Stimulated activated CD4-positive, alpha-beta T cell treated with anti-CD3 and anti-CD28 coated beads, Interleukin-4, amount 100 ng/mL, for 48 hours (primary cell): ENCODE measurements around the gene EXOC7.

Experiments used
- DNase-seq, 2 donors: peaks; one replicate each; pipeline ENCODE4 v3.0.0-alpha.2; 2020; ENCODE audit warnings: low read depth in 2 of 2

The EXOC7 gene

GRCh38 chr17:76122431-76123190 lies 19.0 kb upstream of the EXOC7 start:
- DNase-seq = no peak

DNA sequence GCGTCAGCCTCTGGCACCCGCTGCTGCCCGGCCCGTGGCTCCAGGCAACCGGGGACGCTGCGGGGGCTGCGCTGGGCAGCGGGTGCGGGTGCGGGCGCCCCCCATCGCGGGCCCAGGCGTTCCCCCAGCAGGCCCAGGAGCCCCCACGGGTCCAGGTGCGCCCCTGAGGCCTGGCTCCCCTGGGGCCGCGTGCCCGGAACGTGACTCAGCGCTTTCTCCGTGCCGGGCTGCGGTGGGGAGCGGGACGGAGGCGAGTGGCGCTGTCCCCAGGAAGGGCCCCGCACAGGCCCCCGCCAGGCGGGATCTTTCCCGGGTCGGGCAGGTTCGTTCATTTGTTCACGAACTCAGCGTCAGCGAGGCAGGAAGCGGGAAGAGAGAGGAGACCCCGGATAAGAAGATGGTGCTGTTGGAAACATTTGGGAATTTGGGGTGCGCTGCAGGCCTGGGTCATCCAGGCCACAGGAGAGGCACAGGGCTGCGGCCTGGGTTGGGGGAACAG lies 18.4 kb upstream of the EXOC7 start:
- DNase-seq = no peak

DNA sequence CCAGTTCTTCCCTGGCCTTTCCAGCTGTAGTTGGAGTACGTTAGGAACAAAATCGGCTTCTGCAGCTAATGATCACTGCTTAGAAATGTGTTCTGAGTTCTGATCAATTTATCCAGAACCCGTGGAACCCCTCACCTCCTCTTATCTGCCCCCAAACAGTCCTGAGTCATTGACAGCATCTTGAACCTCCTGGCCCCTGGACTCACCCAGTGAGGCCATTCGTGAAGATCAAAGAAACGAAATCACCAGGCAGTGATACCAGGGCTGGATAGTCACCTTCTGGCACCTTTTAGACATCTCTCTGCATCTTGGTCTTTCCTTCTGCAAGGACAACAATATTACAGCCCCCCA lies 17.0 kb upstream of the EXOC7 start:
- DNase-seq = no peak

DNA sequence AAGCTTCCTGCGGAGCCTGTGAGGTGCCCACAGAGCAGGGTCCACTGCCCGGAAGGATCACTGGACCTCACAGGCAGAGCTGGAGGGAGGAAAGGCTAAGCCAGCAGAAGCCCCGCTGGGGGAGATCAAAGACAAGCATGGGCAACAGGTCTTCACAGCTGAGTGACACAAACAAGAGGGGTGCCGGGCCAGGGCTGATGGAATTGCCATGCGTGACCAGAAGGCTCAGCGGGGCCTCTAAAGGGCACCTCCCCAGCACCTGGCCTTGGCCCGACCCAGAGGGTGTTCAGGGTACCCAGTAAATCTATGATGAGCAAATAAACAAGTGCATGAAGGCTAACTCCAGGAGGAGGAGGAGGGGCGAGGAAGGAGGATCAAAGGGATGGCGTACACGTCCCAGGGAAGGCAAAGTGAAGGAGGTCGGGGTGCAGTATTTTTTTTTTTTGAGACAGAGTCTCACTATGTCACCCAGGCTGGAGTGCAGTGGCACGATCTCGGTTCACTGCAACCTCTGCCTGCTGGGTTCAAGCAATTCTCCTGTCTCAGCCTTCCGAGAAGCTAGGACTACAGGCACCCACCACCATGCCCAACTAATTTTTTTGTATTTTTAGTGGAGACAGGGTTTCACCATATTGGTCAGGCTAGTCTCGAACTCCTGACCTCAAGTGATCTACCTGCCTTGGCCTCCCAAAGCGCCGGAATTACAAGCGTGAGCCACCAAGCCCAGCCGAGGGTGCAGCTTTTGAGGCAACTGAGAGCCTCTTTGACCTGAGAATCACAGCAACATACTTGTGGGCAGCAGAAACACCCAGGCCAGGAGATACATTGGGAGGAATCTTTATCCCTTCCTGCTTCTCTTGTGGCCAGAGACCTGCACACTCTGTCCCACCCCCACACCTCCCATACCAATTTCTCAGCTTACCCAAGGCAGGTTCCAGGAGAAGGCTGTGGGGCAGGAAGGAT lies 16.1 kb upstream of the EXOC7 start:
- no peak for DNase-seq

GRCh38 chr17:76115138-76115754 lies 11.7 kb upstream of the EXOC7 start:
- no peak for DNase-seq

DNA sequence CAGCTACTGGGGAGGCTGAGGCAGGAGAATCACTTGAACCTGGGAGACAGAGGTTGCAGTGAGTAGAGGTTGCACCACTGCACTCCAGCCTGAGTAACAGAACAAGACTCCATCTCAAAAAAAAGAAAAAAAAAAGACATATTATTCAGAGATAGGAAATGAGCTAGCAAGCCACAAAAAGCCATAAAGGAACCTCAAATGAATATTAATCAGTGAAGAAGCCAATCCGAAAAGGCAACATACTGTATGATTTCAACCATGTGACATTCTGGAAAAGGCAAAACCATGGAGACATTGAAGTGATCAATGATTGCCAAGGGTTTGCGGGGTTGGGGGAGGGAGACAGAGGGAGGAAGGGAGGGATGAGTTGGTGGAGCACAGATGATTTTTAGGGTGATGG lies 8.4 kb upstream of the EXOC7 start:
- no peak for DNase-seq

DNA sequence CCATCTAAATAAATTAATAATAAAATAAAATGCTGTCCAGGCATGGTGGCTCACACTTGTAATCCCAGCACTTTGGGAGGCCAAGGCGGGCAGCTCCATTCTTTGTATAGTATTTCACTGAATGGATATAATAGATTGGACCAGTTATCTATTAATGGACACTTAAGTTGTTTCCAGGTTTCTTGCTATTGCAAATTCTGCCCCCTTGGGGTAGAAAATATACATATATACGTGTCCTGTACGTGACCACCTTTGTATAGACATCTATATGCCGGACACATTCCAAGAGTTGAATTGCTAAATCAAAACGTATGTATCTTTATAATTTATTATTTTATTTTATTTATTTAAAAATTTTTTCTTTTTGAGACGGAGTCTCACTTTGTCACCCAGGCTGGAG lies 3.9 kb upstream of the EXOC7 start:
- no peak for DNase-seq

- DNase-seq = no peak
Measured at GRCh38 chr17:76106703-76107102, 3.1 kb upstream of the EXOC7 start.

GRCh38 chr17:76104896-76105231 lies 1.3 kb upstream of the EXOC7 start:
- DNase-seq = no peak

DNA sequence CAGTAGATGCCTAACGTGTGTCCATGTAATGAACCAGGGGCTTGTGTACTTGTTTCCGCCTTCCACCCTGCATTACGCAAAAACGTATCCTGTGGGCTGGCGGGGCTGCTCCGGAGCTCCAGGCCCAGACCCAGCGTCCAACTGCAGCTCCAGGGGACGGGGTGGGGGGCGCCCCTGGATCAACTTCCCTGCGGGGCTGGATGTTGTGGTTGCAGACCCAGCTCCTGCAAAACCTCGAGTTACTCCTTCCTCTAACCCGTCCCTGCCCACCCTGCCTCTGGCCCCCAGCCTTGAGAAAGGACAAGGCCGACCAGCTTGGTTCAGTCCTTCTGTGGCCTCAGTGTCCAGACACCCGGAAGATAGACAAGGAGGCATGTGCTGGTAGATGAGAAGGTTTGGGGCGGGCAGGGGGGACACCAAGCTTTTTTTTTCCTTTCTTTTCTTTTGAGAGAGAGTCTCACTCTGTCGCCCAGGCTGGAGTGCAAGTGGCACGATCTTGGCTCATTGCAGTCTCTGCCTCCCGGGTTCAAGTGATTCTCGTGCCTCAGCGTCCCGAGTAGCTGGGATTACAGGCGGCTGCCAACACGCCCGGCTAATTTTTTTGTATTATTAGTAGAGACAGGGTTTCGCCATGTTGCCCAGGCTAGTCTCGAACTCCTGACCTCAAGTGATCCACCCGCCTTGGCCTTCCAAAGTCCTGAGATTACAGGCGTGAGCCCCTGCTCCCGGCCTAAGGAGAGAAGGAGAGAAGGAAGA lies 731 bp upstream of the EXOC7 start:
- DNase-seq = no peak

DNA sequence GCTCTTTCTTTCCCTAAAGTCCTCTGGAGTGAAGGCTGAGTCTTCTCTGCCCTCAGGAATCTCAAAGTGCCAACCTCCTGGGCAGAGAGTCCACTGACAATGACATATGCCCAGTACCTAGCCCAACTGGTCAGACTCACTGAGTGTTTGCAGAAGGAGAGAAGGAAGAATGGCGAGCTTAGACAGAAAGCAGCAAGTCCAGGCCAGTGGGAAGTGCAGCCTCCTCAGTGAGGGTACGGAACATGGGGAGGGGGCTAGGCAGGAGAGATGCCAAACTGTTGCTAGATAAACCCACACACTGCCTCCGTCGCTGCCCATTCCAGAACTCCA lies 678 bp downstream of the EXOC7 start:
- no peak for DNase-seq

DNA sequence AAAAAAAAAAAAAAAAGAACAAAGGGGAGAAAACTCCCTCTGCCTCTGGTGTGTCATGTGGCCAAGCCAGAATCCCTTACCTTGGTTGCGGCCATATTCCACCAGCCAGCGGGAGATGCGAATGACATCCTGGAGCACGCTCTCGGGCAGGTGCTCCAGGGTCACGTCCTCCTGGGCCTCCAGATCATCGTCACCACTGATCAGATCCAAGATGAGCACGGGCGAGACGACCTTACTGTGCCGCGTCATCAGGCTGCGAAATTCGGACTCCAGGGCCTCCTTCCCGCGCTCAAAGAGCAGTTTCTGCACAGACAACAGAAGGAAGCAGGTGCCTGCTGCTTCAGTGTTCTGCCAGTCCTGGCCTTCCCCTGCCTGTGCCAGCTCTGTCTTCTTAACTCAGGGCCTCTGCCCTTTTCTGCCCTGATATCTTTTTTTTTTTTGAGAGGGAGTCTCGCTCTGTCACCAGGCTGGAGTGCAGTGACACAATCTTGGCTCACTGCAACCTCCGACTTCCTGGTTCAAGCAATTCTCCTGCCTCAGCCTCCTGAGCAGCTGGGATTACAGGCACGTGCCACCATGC lies 5.8 kb downstream of the EXOC7 start:
- no peak for DNase-seq

GRCh38 chr17:76095943-76096342 lies 7.6 kb downstream of the EXOC7 start:
- DNase-seq = no peak

DNA sequence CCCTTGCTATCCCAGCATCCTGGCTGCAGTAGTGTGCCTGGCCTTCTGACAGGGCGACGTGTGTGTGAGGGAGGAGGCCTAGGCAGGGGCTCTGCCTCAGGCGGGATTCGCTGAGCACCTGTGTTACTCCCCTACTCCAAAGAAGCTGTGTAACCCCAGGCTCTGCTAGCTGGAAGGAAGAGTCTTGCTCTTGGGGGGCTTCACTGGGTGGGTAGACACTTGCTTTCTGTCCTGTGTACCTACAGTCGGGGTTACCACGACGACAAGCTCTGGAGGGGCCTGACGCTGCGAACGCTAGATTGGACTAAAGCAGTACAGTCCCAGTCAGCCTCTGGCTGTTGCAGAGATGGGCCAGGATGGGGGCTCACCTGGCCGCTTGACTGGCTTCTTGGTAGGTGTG lies 9.5 kb downstream of the EXOC7 start:
- DNase-seq = no peak

- DNase-seq = no peak
Measured at GRCh38 chr17:76092526-76093413, 10.8 kb downstream of the EXOC7 start.

GRCh38 chr17:76091526-76092286 lies 11.9 kb downstream of the EXOC7 start:
- DNase-seq = no peak

- no peak for DNase-seq
Measured at GRCh38 chr17:76090517-76091129, 13.0 kb downstream of the EXOC7 start.

DNA sequence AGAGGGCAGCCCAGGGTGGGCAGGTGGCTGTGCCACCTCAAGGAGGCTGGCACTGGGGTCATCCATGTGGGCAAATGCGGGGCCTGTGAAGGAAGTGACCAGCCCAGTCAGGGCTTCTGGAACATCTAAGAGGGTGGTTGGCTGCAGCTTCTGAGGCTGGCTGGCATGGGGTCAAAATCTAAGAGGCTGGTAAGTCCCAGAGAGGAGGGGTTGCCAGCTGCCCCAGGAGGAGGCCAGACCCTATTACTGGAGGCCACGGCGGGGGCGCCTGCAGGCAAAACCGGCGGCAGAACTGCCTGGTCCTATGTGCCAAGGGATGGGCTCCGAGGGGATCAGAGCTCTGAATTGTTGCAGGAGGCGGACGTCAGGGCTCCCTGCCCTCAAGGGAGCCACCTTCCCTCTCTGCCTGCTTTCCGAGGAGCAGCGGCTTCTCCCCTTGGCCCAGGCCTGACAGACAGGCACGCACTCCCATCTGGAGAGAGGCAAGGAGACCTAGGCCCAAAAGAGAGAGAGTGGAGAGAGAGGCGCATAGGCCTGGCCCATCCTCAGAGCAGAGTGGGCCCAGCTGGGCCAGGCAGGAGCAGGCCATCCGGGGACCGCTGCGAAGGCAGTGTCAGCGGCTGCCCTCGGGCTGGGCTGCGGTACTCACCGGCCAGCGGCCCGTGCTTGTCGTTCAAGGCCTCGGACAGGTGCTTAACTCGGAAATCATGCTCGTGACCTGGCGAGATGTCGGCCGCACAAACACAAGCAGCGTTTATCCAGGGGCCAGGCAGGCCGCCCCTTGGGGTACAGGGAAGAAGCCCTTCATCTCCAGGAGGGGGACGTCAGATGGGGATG lies 13.7 kb downstream of the EXOC7 start:
- no peak for DNase-seq
